Measurements from ENCODE around the gene RNF181.

The RNF181 gene

GRCh38 chr2:85631316-85631715 is 35.8 kb downstream of the RNF181 start:
- DNase-seq, result no peak
- H3K9me3 ChIP-seq, result no peaks in the 10 kb centered on the region
- H3K27ac ChIP-seq, result no peak overlapping the region
- no peaks in the 10 kb centered on the region for H3K27me3 ChIP-seq
- intact Hi-C loops (cut with DNase I; ENCODE audit: low total_unique reads), result loop anchor here (10.0 kb wide), 1 partner anchor 443 kb away; no protein-coding TSS in a partner anchor
- TF ChIP-seq, protein P1, sequence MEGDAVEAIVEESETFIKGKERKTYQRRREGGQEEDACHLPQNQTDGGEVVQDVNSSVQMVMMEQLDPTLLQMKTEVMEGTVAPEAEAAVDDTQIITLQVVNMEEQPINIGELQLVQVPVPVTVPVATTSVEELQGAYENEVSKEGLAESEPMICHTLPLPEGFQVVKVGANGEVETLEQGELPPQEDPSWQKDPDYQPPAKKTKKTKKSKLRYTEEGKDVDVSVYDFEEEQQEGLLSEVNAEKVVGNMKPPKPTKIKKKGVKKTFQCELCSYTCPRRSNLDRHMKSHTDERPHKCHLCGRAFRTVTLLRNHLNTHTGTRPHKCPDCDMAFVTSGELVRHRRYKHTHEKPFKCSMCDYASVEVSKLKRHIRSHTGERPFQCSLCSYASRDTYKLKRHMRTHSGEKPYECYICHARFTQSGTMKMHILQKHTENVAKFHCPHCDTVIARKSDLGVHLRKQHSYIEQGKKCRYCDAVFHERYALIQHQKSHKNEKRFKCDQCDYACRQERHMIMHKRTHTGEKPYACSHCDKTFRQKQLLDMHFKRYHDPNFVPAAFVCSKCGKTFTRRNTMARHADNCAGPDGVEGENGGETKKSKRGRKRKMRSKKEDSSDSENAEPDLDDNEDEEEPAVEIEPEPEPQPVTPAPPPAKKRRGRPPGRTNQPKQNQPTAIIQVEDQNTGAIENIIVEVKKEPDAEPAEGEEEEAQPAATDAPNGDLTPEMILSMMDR (IDR thresholded peaks at IDR 0.05), result no peak
- no peak overlapping the region for H3K4me3 ChIP-seq
- peaks cover 66 to 98% (median 95%) of the 10 kb centered on the region in 3 donors for H3K36me3 ChIP-seq
- H3K4me1 ChIP-seq, result no peaks in the 10 kb centered on the region

- intact Hi-C loops (cut with DNase I; ENCODE audit: low total_unique reads), result loop anchor here (5.0 to 10.0 kb wide), 2 partner anchors 72 to 440 kb away; no protein-coding TSS in a partner anchor
- H3K27ac ChIP-seq, result no peak overlapping the region
Observed at GRCh38 chr2:85635011-85635410, 39.5 kb downstream of the RNF181 start.

GRCh38 chr2:85635636-85636035 is 40.1 kb downstream of the RNF181 start:
- no peaks in the 10 kb centered on the region for H3K4me1 ChIP-seq
- no peaks in the 10 kb centered on the region for H3K27me3 ChIP-seq
- no peaks in the 10 kb centered on the region for H3K9me3 ChIP-seq
- TF ChIP-seq, protein P1 (IDR thresholded peaks at IDR 0.05), result no peak
- no peak overlapping the region for H3K27ac ChIP-seq
- H3K36me3 ChIP-seq, result peaks cover 70 to 98% (median 90%) of the 10 kb centered on the region in 3 donors
- intact Hi-C loops (cut with DNase I; ENCODE audit: low total_unique reads), result loop anchor here (5.0 to 10.0 kb wide), 2 partner anchors 72 to 439 kb away; no protein-coding TSS in a partner anchor
- DNase-seq, result no peak
- H3K4me3 ChIP-seq, result no peak overlapping the region

More at GRCh38 chr2:85635011-85635410, 39.5 kb downstream of the RNF181 start:
- no peak for DNase-seq
- no peaks in the 10 kb centered on the region for H3K9me3 ChIP-seq
- no peak overlapping the region for H3K4me3 ChIP-seq
- no peaks in the 10 kb centered on the region for H3K4me1 ChIP-seq
- TF ChIP-seq, protein P1 (IDR thresholded peaks at IDR 0.05), result no peak
- peaks cover 70 to 98% (median 94%) of the 10 kb centered on the region in 3 donors for H3K36me3 ChIP-seq
- H3K27me3 ChIP-seq, result no peaks in the 10 kb centered on the region

DNA sequence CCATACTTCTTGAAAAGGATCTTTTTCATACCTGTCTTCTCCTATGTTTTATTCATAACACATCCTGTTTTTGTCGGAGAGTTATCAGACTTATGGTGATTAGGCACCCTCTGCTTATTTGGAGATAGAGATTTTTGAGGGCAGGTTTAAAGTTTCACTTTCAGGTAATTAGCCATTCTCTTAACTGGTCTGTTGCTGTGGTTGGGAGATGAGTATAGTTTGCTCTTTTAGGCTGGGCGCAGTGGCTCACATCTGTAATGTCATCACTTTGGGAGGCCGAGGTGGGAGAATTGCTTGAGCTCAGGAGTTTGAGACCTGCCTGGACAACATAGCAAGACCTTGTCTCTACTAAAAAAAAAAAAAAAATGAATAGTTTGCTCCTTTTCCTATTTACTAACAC is 47.2 kb downstream of the RNF181 start:
- peaks cover 90 to 100% (median 97%) of the 10 kb centered on the region in 3 donors for H3K36me3 ChIP-seq
- H3K27me3 ChIP-seq, result no peaks in the 10 kb centered on the region
- intact Hi-C loops (cut with DNase I; ENCODE audit: low total_unique reads), result loop anchor here (10.0 kb wide), 1 partner anchor 172 kb away; no protein-coding TSS in a partner anchor
- TF ChIP-seq, protein P1 (IDR thresholded peaks at IDR 0.05), result no peak
- no peak for DNase-seq
- H3K9me3 ChIP-seq, result no peaks in the 10 kb centered on the region
- no peak overlapping the region for H3K27ac ChIP-seq
- no peak overlapping the region for H3K4me3 ChIP-seq
- no peaks in the 10 kb centered on the region for H3K4me1 ChIP-seq

DNA sequence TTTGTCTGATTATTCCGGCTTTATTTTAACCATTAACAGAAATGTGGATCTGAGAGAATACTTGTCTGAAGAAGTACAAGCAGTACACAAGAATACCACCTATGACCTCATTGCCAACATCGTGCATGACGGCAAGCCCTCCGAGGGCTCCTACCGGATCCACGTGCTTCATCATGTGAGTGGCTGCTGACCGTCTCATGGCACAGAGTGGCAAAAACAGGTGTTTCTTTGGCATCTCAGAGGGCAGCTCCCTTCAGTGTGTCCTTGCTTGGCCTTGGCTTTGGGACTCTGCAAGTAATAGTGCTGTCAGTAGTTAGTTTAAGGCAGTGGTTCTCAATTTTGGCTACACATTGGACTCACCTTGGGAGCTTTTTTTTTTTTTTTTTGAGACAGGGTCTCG is 49.4 kb downstream of the RNF181 start:
- no peak overlapping the region for H3K27ac ChIP-seq
- intact Hi-C loops (cut with DNase I; ENCODE audit: low total_unique reads), result loop anchor here (10.0 kb wide), 1 partner anchor 170 kb away; no protein-coding TSS in a partner anchor
- DNase-seq, result no peak
- no peaks in the 10 kb centered on the region for H3K27me3 ChIP-seq
- TF ChIP-seq, protein P1 (IDR thresholded peaks at IDR 0.05), result no peak
- H3K4me1 ChIP-seq, result peaks cover 0 to 17% (median 3%) of the 10 kb centered on the region in 4 donors
- H3K36me3 ChIP-seq, result peaks cover 89 to 100% (median 96%) of the 10 kb centered on the region in 3 donors
- no peak overlapping the region for H3K4me3 ChIP-seq
- H3K9me3 ChIP-seq, result no peaks in the 10 kb centered on the region

All from tibial artery (tissue), 4 donors.